Measurements from ENCODE around the gene OR14K1.

Gene OR14K1

GRCh38 chr1:247769603-247770002 lies 31.2 kb downstream of the OR14K1 start:
- Histone ChIP-seq H3F3A (ENCODE audit: insufficient read depth, low read length) (no peaks in the 10 kb centered on the region), H3K27ac (ENCODE audit: low read depth, low read length, poor library complexity, severe bottlenecking) (no peak overlapping the region), H4K20me1 (ENCODE audit: insufficient read depth, low read length) (no peaks in the 10 kb centered on the region), H3K9me3 (ENCODE audit: low read length) (no peaks in the 10 kb centered on the region), H3K79me2 (ENCODE audit: insufficient read depth, low read length) (no peaks in the 10 kb centered on the region), H3K9ac (ENCODE audit: low read length) (no peak overlapping the region), H3K9me2 (ENCODE audit: low read depth, low read length) (no peaks in the 10 kb centered on the region), H3K4me3 (ENCODE audit: low read depth, low read length, poor library complexity, severe bottlenecking) (no peak overlapping the region), H3K27me3 (ENCODE audit: insufficient read depth, low read length) (no peaks in the 10 kb centered on the region), H3K4me1 (ENCODE audit: insufficient read depth, low read length, severe bottlenecking) (no peaks in the 10 kb centered on the region), H3K4me2 (ENCODE audit: low read length) (no peak overlapping the region), H2AFZ (ENCODE audit: low read length) (no peak overlapping the region), H3K36me3 (ENCODE audit: insufficient read depth, low read length) (no peaks in the 10 kb centered on the region)
- TF ChIP-seq EZH2 (IDR thresholded peaks at IDR 0.05; ENCODE audit: borderline replicate concordance, low read length): no peak
- TF ChIP-seq, protein P1, sequence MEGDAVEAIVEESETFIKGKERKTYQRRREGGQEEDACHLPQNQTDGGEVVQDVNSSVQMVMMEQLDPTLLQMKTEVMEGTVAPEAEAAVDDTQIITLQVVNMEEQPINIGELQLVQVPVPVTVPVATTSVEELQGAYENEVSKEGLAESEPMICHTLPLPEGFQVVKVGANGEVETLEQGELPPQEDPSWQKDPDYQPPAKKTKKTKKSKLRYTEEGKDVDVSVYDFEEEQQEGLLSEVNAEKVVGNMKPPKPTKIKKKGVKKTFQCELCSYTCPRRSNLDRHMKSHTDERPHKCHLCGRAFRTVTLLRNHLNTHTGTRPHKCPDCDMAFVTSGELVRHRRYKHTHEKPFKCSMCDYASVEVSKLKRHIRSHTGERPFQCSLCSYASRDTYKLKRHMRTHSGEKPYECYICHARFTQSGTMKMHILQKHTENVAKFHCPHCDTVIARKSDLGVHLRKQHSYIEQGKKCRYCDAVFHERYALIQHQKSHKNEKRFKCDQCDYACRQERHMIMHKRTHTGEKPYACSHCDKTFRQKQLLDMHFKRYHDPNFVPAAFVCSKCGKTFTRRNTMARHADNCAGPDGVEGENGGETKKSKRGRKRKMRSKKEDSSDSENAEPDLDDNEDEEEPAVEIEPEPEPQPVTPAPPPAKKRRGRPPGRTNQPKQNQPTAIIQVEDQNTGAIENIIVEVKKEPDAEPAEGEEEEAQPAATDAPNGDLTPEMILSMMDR (IDR thresholded peaks at IDR 0.05; ENCODE audit: low read length): no peak
